Suppressor macrophage treated with lipopolysaccharide for 4 hours (primary cell): Measurements from ENCODE around the gene TBC1D17.
"Not testable (repeated sequence)": the region's sequence is repeated elsewhere in the genome, so short reads cannot be mapped to it uniquely, and the experiment has no call there.

ENCODE experiments used
- DNase-seq: peaks from one replicate; pipeline ENCODE4 v3.0.0-alpha.2; 2020

The TBC1D17 gene

GRCh38 chr19:49924004-49924880, 46.7 kb downstream of the TBC1D17 start:
- DNase-seq = no peak

DNA sequence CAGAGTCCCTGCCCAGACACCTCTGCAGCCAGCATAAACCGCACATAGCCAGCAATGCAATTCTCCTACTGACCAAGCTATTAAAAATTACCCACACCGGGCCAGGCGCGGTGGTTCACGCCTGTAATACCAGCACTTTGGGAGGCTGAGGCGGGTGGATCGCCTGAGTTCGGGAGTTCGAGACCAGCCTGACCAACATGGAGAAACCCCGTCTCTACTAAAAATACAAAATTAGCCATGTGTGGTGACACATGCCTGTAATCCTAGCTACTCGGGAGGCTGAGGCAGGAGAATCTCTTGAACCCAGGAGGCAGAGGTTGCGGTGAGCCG, 47.3 kb downstream of the TBC1D17 start:
- DNase-seq = not testable (repeated sequence)

- no peak for DNase-seq
Observed at GRCh38 chr19:49925486-49925885, 48.0 kb downstream of the TBC1D17 start.

GRCh38 chr19:49926515-49926914, 49.0 kb downstream of the TBC1D17 start:
- no peak for DNase-seq

DNA sequence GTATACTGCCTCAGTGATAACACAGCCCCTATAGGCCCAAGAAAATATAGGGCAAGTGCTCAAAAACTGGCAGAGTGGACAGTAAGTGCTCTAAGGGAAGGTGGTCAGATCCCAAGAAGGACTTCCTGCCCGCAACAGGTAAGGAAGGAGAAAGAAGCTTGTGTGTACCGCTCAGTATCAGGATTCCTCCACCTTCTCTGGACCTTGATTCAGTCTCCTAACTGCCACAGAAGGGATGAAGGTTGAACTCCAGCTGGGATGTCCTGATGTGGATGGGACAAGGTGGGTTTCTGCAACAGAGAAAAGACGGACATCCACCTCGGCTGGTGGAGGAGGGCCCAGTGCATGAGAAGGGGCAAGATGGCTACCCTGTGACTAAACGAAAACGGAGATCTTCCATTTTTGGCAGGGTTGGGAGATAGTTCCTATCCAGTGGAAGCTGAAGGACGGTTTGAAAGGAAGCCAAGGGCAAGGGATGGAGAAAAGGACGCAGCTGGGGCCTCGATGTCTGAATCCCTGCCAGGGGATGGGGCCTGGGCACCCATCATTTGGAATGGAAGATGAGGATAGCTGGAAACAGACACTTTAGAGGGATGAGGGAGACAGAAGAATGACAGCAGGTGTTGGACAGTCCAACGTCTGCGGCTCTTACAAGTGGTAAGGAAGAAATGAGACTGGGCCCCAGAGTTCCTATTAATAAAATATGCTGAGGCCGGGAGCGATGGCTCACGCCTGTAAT, 50.2 kb downstream of the TBC1D17 start:
- no peak for DNase-seq

GRCh38 chr19:49929121-49929610, 51.7 kb downstream of the TBC1D17 start, which contains the start of the genes ATF5 and NUP62:
ATF5 (plus strand) TSS chr19:49929205; CDS start chr19:49930851, 1,646 bp downstream.
NUP62 (minus strand) TSS chr19:49929504; CDS start chr19:49909807, 19,697 bp downstream.
- peak; percentile 93 for DNase-seq

GRCh38 chr19:49929611-49930482, 52.3 kb downstream of the TBC1D17 start:
- peak; percentile 98 for DNase-seq

DNA sequence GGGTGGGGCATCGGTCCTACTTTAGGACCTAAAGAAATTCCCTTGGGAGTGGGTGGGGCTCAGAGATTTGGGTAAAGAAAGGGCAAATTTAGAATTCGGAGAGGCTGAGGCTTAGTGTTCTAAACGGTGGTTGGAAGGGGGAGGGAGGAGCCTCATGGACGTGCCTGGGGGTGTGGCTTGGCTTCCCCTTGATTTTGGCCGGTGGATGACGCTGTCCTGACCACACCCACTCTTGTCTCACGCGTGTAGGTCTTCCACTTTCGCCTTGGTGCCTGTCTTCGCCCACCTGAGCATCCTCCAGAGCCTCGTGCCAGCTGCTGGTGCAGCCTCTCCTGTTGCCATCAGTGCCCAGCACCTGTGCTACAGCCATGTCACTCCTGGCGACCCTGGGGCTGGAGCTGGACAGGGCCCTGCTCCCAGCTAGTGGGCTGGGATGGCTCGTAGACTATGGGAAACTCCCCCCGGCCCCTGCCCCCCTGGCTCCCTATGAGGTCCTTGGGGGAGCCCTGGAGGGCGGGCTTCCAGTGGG, 53.0 kb downstream of the TBC1D17 start:
- peak; percentile 44 for DNase-seq

- DNase-seq = no peak
Observed at GRCh38 chr19:49931293-49932040, 54.0 kb downstream of the TBC1D17 start.

DNA sequence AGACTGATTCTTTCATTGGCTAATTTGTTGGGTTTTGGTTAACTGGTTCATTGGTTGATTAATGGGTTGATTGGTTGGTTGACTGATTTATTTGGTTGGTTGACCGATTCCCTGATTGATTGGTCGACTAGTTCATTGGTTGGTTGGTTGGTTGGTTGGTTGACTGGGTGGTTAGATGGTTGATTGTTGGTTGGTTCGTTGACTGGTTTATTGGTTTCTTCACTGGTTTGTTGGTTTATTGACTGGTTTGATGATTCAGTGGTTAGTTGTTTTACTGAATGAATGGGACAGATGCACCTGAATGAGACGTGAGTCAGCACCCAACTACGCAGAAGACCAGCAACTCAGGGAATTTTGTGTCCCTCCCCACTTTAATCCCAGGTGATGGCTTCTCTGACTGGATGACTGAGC, 54.5 kb downstream of the TBC1D17 start:
- DNase-seq = no peak

DNA sequence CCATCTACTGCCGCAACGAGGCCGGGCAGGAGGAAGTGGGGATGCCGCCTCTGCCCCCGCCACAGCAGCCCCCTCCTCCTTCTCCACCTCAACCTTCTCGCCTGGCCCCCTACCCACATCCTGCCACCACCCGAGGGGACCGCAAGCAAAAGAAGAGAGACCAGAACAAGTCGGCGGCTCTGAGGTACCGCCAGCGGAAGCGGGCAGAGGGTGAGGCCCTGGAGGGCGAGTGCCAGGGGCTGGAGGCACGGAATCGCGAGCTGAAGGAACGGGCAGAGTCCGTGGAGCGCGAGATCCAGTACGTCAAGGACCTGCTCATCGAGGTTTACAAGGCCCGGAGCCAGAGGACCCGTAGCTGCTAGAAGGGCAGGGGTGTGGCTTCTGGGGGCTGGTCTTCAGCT, 55.2 kb downstream of the TBC1D17 start:
- DNase-seq = no peak

DNA sequence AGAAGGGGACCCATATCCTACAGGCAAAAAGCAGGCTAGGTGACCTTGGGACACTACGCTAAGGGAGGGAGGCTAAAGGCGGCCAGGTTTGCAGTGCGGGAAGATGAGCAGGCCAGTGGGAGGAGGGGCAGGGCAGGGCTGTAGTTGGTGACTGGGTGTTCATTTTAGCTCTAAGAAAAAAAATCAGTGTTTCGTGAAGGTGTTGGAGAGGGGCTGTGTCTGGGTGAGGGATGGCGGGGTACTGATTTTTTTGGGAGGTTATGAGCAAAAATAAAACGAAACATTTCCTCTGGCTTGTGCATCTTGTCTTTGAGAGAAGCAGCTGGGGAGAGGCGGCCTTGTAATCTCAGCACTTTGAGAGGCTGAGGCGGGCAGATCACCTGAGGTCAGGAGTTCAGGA, 56.1 kb downstream of the TBC1D17 start:
- DNase-seq = no peak

DNA sequence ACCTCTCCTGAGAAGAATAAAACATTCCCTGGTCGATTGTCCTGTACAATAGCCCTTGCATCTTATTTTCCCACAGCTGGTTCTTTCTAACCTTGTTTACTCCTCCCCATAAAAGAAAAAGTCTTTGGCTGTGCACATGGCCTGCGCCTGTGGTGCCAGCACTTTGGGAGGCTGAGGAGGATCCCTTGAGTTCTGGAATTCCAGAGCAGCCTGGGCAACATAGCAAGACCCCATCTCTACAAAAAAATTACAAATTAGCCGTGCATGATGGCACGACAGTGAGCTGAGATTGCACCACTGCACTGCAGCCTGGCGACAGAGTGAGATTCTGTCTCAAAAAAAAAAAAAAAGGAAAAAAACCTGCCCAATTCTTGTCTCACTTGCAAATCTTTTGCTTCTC, 59.0 kb downstream of the TBC1D17 start:
- DNase-seq = no peak

GRCh38 chr19:49937750-49938381, 60.4 kb downstream of the TBC1D17 start:
- DNase-seq = peak; percentile 87
